ENCODE results near the gene TLR5.

TLR5 gene

GRCh38 chr1:223082914-223083313, 60.1 kb downstream of the TLR5 start:
- no peaks in the 10 kb centered on the region for H3K27me3 ChIP-seq (ENCODE audit: low read depth, low read length)
- no peak overlapping the region for H3K27ac ChIP-seq (ENCODE audit: low read length)
- peaks cover 0 to 35% of the 10 kb centered on the region in 2 donors for H3K4me1 ChIP-seq (ENCODE audit: control insufficient read depth in 1 of 2, insufficient read depth in 2 of 2, low read length in 2 of 2)
- no peak overlapping the region for H3K4me3 ChIP-seq (ENCODE audit: low read depth in 1 of 2, low read length in 2 of 2)
- no peaks in the 10 kb centered on the region for H3K9me3 ChIP-seq (ENCODE audit: control insufficient read depth in 1 of 2, low read length in 2 of 2)
- H3K36me3 ChIP-seq (ENCODE audit: control insufficient read depth in 1 of 2, insufficient read depth in 2 of 2, low read length in 2 of 2), result no peaks in the 10 kb centered on the region

DNA sequence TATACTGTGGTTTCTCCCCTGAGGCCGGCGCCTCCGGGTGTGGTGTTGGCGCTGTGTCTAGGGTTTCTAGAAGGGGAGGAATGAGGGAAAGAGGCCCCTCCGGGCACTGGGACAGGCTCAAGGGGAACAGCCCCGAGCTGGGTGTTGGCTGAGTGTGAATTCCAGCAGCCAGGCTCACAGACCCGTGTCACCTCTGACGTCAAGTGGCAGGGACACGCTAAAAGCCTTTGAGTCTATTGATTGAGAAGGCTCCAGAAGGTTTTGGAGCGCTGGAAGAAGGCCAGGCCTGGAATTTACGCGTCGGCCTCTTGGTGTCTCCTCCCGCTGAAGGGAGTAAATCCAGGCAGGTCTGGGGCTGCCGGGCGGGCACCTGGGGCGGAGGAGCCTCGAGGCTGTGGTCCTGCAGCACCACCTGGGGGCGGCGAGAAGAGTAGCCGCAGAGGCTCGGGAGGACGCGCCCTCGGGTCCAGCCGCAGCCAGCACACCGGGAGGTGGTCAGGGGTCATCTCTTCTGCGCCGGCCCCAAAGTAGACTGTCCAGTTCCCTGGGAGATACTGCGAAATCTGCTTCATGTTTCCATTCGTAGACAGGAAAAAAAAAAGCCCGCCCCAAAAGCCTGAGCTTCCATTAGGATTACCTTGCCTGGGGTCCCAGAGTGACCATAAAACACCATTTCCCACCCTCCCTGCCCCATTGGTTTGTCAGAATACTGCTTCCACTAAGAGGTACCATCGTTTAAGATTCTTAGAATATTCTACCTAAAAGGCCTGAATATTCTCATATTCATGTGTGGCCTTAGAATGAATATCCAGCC, 61.7 kb downstream of the TLR5 start:
- Histone ChIP-seq H3K4me1 (ENCODE audit: control insufficient read depth in 1 of 2, insufficient read depth in 2 of 2, low read length in 2 of 2) (peaks cover 0 to 30% of the 10 kb centered on the region in 2 donors), H3K9me3 (ENCODE audit: control insufficient read depth in 1 of 2, low read length in 2 of 2) (no peaks in the 10 kb centered on the region), H3K27me3 (ENCODE audit: low read depth, low read length) (no peaks in the 10 kb centered on the region), H3K36me3 (ENCODE audit: control insufficient read depth in 1 of 2, insufficient read depth in 2 of 2, low read length in 2 of 2) (no peaks in the 10 kb centered on the region), H3K4me3 (ENCODE audit: low read depth in 1 of 2, low read length in 2 of 2) (peak overlapping the region; percentile 33 to 53), H3K27ac (ENCODE audit: low read length) (no peak overlapping the region)

GRCh38 chr1:223079498-223079897, 63.5 kb downstream of the TLR5 start:
- Histone ChIP-seq H3K36me3 (ENCODE audit: control insufficient read depth in 1 of 2, insufficient read depth in 2 of 2, low read length in 2 of 2) (no peaks in the 10 kb centered on the region), H3K9me3 (ENCODE audit: control insufficient read depth in 1 of 2, low read length in 2 of 2) (no peaks in the 10 kb centered on the region), H3K4me1 (ENCODE audit: control insufficient read depth in 1 of 2, insufficient read depth in 2 of 2, low read length in 2 of 2) (peaks cover 0 to 32% of the 10 kb centered on the region in 2 donors), H3K27ac (ENCODE audit: low read length) (no peak overlapping the region), H3K27me3 (ENCODE audit: low read depth, low read length) (no peaks in the 10 kb centered on the region), H3K4me3 (ENCODE audit: low read depth in 1 of 2, low read length in 2 of 2) (no peak overlapping the region)

GRCh38 chr1:223077247-223077833, 65.7 kb downstream of the TLR5 start:
- Histone ChIP-seq H3K27me3 (ENCODE audit: low read depth, low read length) (no peaks in the 10 kb centered on the region), H3K36me3 (ENCODE audit: control insufficient read depth in 1 of 2, insufficient read depth in 2 of 2, low read length in 2 of 2) (no peaks in the 10 kb centered on the region), H3K9me3 (ENCODE audit: control insufficient read depth in 1 of 2, low read length in 2 of 2) (no peaks in the 10 kb centered on the region), H3K4me3 (ENCODE audit: low read depth in 1 of 2, low read length in 2 of 2) (no peak overlapping the region), H3K4me1 (ENCODE audit: control insufficient read depth in 1 of 2, insufficient read depth in 2 of 2, low read length in 2 of 2) (peaks cover 0 to 30% of the 10 kb centered on the region in 2 donors), H3K27ac (ENCODE audit: low read length) (no peak overlapping the region)

DNA sequence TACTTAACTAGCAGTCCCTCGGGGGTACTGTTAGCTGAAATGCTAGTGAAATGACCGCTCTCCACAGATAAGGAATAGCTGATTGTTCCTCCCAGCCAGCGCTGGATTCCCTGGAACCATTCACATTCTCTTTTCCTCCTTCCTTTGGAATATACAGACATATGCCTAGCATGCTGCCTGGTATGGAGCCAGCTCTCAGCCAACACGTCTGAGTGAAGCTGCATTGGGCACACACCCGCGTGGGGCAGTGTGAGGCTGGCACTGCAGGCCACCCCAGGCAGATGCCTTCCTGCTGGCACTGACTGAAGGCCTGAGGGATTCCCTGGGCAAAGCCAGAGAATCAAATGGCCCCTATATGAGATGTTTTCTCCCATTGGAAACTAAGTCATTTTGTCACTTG, 66.7 kb downstream of the TLR5 start:
- Histone ChIP-seq H3K9me3 (ENCODE audit: control insufficient read depth in 1 of 2, low read length in 2 of 2) (no peaks in the 10 kb centered on the region), H3K36me3 (ENCODE audit: control insufficient read depth in 1 of 2, insufficient read depth in 2 of 2, low read length in 2 of 2) (no peaks in the 10 kb centered on the region), H3K27ac (ENCODE audit: low read length) (no peak overlapping the region), H3K4me3 (ENCODE audit: low read depth in 1 of 2, low read length in 2 of 2) (no peak overlapping the region), H3K27me3 (ENCODE audit: low read depth, low read length) (no peaks in the 10 kb centered on the region), H3K4me1 (ENCODE audit: control insufficient read depth in 1 of 2, insufficient read depth in 2 of 2, low read length in 2 of 2) (peaks cover 0 to 30% of the 10 kb centered on the region in 2 donors)

- Histone ChIP-seq H3K4me1 (ENCODE audit: control insufficient read depth in 1 of 2, insufficient read depth in 2 of 2, low read length in 2 of 2) (peaks cover 0 to 30% of the 10 kb centered on the region in 2 donors), H3K9me3 (ENCODE audit: control insufficient read depth in 1 of 2, low read length in 2 of 2) (no peaks in the 10 kb centered on the region), H3K36me3 (ENCODE audit: control insufficient read depth in 1 of 2, insufficient read depth in 2 of 2, low read length in 2 of 2) (no peaks in the 10 kb centered on the region), H3K27me3 (ENCODE audit: low read depth, low read length) (no peaks in the 10 kb centered on the region), H3K4me3 (ENCODE audit: low read depth in 1 of 2, low read length in 2 of 2) (no peak overlapping the region), H3K27ac (ENCODE audit: low read length) (no peak overlapping the region)
Observed at GRCh38 chr1:223075834-223076233, 67.2 kb downstream of the TLR5 start.

DNA sequence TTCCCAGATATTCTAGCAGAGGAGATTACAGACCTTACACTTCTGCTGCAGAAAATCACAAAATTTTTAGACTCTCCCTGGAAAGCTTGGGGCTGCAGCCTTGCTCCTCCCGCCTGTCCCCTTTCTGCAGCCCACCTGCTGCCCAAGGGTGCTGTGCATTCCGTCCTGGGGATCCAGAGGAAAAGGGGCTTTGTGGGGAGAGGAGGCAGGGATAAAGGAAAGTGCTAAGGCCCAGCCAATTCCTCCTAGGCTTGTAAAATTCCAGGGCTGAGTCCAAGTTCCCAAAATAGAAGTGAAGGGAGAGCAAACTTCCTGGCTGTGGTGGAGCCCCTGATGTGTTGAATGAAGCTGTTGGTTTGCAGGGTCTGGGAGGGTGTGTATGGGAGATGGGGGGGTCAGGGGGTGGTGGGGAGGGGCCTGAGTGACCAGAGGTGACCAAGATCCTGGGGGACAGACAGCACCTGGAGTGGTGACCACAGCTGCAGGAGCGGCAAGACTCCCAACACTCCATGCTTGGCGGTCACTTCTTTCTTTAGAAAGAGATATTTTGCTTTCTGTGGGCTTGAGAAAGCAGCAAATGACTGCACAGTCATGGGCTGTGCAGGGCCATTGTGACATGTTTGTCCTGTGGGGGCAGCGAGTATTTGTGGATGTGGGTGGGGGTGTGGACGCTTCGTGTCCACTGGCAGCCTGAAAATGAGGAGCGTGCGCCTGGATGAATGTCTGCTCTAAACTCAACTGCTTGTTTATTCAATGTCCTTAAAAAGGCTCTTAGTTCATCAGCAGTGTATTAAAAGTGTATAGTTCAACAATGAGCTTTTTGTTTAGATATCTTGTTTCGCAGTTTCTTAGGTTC, 68.4 kb downstream of the TLR5 start:
- H3K4me1 ChIP-seq (ENCODE audit: control insufficient read depth in 1 of 2, insufficient read depth in 2 of 2, low read length in 2 of 2), result peaks cover 0 to 30% of the 10 kb centered on the region in 2 donors
- H3K36me3 ChIP-seq (ENCODE audit: control insufficient read depth in 1 of 2, insufficient read depth in 2 of 2, low read length in 2 of 2), result no peaks in the 10 kb centered on the region
- H3K27me3 ChIP-seq (ENCODE audit: low read depth, low read length), result no peaks in the 10 kb centered on the region
- no peaks in the 10 kb centered on the region for H3K9me3 ChIP-seq (ENCODE audit: control insufficient read depth in 1 of 2, low read length in 2 of 2)
- no peak overlapping the region for H3K4me3 ChIP-seq (ENCODE audit: low read depth in 1 of 2, low read length in 2 of 2)
- no peak overlapping the region for H3K27ac ChIP-seq (ENCODE audit: low read length)

DNA sequence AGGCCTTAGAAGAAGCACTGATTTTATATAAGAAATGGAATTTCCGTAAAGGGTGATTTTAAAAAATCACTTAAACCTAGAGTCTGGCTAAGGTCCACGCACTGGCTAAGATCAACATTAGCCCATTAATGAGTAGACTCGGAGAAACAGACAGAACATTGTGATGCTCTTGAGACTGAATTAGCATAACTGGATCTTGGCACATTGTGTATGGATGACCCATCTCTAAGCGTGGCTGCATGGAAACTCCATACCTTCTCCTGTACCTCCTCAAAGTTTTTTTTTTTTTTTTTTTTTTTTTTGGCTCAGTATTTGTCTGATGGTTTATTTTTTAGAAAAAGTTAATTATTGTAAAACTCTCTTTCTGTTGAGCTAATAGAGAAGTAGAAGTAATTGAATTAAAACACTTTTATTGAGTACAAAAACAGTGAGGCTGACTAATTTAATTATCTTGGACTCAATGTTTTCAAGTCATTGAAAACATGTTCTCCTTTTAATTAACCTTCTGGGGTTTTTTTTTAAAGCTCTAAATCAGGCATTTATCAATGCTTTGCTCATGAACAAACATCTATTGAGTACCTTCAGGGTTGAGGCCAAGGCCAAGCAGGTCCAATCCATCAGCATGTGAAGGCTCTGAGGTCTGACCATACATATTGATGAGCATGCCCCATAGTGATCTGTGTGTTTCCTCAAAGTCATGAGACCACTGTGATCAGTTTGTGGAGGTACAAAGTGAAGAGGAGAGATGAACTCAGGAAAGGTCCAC, 74.0 kb downstream of the TLR5 start:
- Histone ChIP-seq H3K27me3 (ENCODE audit: low read depth, low read length) (no peaks in the 10 kb centered on the region), H3K27ac (ENCODE audit: low read length) (no peak overlapping the region), H3K36me3 (ENCODE audit: control insufficient read depth in 1 of 2, insufficient read depth in 2 of 2, low read length in 2 of 2) (no peaks in the 10 kb centered on the region), H3K4me1 (ENCODE audit: control insufficient read depth in 1 of 2, insufficient read depth in 2 of 2, low read length in 2 of 2) (no peaks in the 10 kb centered on the region), H3K9me3 (ENCODE audit: control insufficient read depth in 1 of 2, low read length in 2 of 2) (no peaks in the 10 kb centered on the region), H3K4me3 (ENCODE audit: low read depth in 1 of 2, low read length in 2 of 2) (no peak overlapping the region)

GRCh38 chr1:223067914-223068313, 75.1 kb downstream of the TLR5 start:
- Histone ChIP-seq H3K4me3 (ENCODE audit: low read depth in 1 of 2, low read length in 2 of 2) (no peak overlapping the region), H3K27ac (ENCODE audit: low read length) (no peak overlapping the region), H3K4me1 (ENCODE audit: control insufficient read depth in 1 of 2, insufficient read depth in 2 of 2, low read length in 2 of 2) (no peaks in the 10 kb centered on the region), H3K27me3 (ENCODE audit: low read depth, low read length) (no peaks in the 10 kb centered on the region), H3K36me3 (ENCODE audit: control insufficient read depth in 1 of 2, insufficient read depth in 2 of 2, low read length in 2 of 2) (no peaks in the 10 kb centered on the region), H3K9me3 (ENCODE audit: control insufficient read depth in 1 of 2, low read length in 2 of 2) (no peaks in the 10 kb centered on the region)

- Histone ChIP-seq H3K36me3 (ENCODE audit: control insufficient read depth in 1 of 2, insufficient read depth in 2 of 2, low read length in 2 of 2) (no peaks in the 10 kb centered on the region), H3K27ac (ENCODE audit: low read length) (no peak overlapping the region), H3K9me3 (ENCODE audit: control insufficient read depth in 1 of 2, low read length in 2 of 2) (no peaks in the 10 kb centered on the region), H3K27me3 (ENCODE audit: low read depth, low read length) (no peaks in the 10 kb centered on the region), H3K4me3 (ENCODE audit: low read depth in 1 of 2, low read length in 2 of 2) (no peak overlapping the region), H3K4me1 (ENCODE audit: control insufficient read depth in 1 of 2, insufficient read depth in 2 of 2, low read length in 2 of 2) (no peaks in the 10 kb centered on the region)
Observed at GRCh38 chr1:223066415-223066814, 76.6 kb downstream of the TLR5 start.

DNA sequence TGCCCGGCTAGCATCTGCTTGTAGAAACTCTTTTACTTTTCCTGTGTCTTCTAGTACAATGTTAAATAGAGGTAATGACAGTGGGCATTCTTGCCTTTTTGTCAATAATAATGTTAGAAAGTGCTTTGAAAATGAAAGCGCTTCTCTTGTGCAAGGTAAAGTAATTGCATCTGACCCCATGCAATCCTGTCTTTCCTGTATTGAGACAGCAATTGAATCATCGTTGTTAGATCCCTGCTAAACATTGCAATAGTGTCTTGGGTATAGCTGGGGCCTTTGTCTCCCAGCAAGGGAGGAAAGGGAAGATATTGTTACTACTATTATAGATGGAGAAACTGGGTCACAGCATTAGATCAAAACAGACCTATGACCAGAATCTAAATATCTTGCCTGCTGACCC, 80.9 kb downstream of the TLR5 start:
- no peaks in the 10 kb centered on the region for H3K27me3 ChIP-seq (ENCODE audit: low read depth, low read length)
- H3K36me3 ChIP-seq (ENCODE audit: control insufficient read depth in 1 of 2, insufficient read depth in 2 of 2, low read length in 2 of 2), result no peaks in the 10 kb centered on the region
- peaks cover 0 to 6% of the 10 kb centered on the region in 2 donors for H3K4me1 ChIP-seq (ENCODE audit: control insufficient read depth in 1 of 2, insufficient read depth in 2 of 2, low read length in 2 of 2)
- no peak overlapping the region for H3K27ac ChIP-seq (ENCODE audit: low read length)
- H3K9me3 ChIP-seq (ENCODE audit: control insufficient read depth in 1 of 2, low read length in 2 of 2), result no peaks in the 10 kb centered on the region
- H3K4me3 ChIP-seq (ENCODE audit: low read depth in 1 of 2, low read length in 2 of 2), result no peak overlapping the region

Data from muscle layer of duodenum (tissue), 2 donors.